Central memory CD8-positive, alpha-beta T cell (primary cell): ENCODE results near the gene ELOVL6.
"Not testable (repeated sequence)": the region's sequence is repeated elsewhere in the genome, so short reads cannot be mapped to it uniquely, and the experiment has no call there.

Source experiments
- ATAC-seq: fragments of 150-1000 bp; cut with Tn5 transposase; replicated peaks from 2 replicates; pipeline ENCODE4 v1.10.0; 2022; ENCODE audit warnings: mild to moderate bottlenecking, moderate FRiP score, moderate number of reproducible peaks; ENCODE audit not compliant: poor library complexity, severe bottlenecking; ENCODE audit errors: extremely low read depth
- DNase-seq, 2 donors: peaks; one replicate each; pipeline ENCODE4 v3.0.0; 2021; ENCODE audit warnings: low spot score in 2 of 2
- H3K27ac Mint-ChIP-seq: one replicate; pipeline ENCODE4 v1.8.0; 2022; ENCODE audit warnings: low read depth, mild to moderate bottlenecking, moderate library complexity, mixed read lengths
- H3K27me3 Mint-ChIP-seq: one replicate; pipeline ENCODE4 v1.8.0; 2022; ENCODE audit warnings: mixed read lengths
- H3K36me3 Mint-ChIP-seq: one replicate; pipeline ENCODE4 v1.8.0; 2022; ENCODE audit warnings: mild to moderate bottlenecking, moderate library complexity, mixed read lengths; ENCODE audit not compliant: insufficient read depth
- H3K4me1 Mint-ChIP-seq: one replicate; pipeline ENCODE4 v1.8.0; 2022; ENCODE audit warnings: mixed read lengths
- H3K4me3 Mint-ChIP-seq: one replicate; pipeline ENCODE4 v1.8.0; 2022; ENCODE audit warnings: mild to moderate bottlenecking, moderate library complexity, mixed read lengths
- H3K9me3 Mint-ChIP-seq: one replicate; pipeline ENCODE4 v1.8.0; 2022; ENCODE audit warnings: mixed read lengths

The ELOVL6 gene

DNA sequence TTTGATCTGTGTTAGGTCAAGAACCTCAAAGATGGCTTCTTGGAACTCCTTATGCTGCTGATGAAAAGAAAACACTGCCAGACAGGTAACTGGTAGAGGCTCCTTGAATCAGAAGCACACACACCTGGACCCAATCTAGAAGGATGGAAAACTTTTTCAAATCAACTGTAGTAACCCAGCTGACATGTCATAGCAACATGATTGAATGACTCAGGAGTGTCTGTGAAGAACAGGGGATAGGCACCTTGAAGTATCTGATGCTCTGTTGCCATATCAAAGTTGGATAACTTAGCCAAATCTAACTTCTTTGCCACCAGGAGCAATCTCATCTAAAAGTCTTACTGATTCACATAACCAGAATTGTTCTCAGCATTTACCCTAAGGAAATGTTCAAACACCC, 98.8 kb downstream of the ELOVL6 start:
- H3K27me3 Mint-ChIP-seq, result no peaks in the 10 kb centered on the region
- peaks cover 2% of the 10 kb centered on the region for H3K36me3 Mint-ChIP-seq
- H3K4me1 Mint-ChIP-seq, result no peaks in the 10 kb centered on the region
- DNase-seq (no peak), ATAC-seq (no peak)
- H3K27ac Mint-ChIP-seq, result no peak overlapping the region
- no peaks in the 10 kb centered on the region for H3K9me3 Mint-ChIP-seq
- no peak overlapping the region for H3K4me3 Mint-ChIP-seq

DNA sequence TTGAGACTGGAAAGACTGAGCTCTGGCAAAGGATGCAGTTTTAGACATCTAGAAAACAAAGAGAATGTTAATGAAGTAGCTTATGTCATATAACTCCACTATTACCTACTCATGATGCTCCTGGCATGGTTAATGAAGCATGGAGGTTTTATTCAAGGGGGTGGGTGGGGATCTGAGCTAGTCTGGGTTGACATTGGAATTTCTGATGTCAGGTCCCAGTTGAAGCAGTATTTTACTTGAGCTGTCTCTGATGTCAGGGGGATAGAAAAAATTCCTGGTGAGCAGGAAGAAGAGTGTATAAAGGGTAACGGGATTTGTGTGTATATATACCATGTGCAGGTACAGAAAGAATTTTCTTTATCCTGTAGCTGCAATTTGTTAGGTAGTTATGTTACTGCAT, 102.0 kb downstream of the ELOVL6 start:
- Mint-ChIP-seq H3K4me3 (no peak overlapping the region), H3K9me3 (no peaks in the 10 kb centered on the region), H3K4me1 (peaks cover 4% of the 10 kb centered on the region), H3K27me3 (no peaks in the 10 kb centered on the region), H3K27ac (no peak overlapping the region), H3K36me3 (no peaks in the 10 kb centered on the region)
- ATAC-seq (no peak), DNase-seq (no peak)

GRCh38 chr4:110092646-110093045, 105.8 kb downstream of the ELOVL6 start:
- Mint-ChIP-seq H3K4me3 (no peak overlapping the region), H3K9me3 (no peaks in the 10 kb centered on the region), H3K4me1 (peaks cover 13% of the 10 kb centered on the region), H3K36me3 (no peaks in the 10 kb centered on the region), H3K27ac (no peak overlapping the region), H3K27me3 (no peaks in the 10 kb centered on the region)
- ATAC-seq (no peak), DNase-seq (no peak)

- Mint-ChIP-seq H3K9me3 (no peaks in the 10 kb centered on the region), H3K4me1 (peaks cover 13% of the 10 kb centered on the region), H3K4me3 (no peak overlapping the region), H3K27me3 (no peaks in the 10 kb centered on the region), H3K27ac (no peak overlapping the region), H3K36me3 (no peaks in the 10 kb centered on the region)
- DNase-seq (no peak), ATAC-seq (no peak)
Measured at GRCh38 chr4:110091434-110092140, 106.8 kb downstream of the ELOVL6 start.

GRCh38 chr4:110088670-110089069, 109.7 kb downstream of the ELOVL6 start:
- Mint-ChIP-seq H3K4me3 (no peak overlapping the region), H3K27ac (no peak overlapping the region), H3K27me3 (no peaks in the 10 kb centered on the region), H3K4me1 (peaks cover 23% of the 10 kb centered on the region), H3K36me3 (no peaks in the 10 kb centered on the region), H3K9me3 (no peaks in the 10 kb centered on the region)
- DNase-seq (no peak), ATAC-seq (no peak)

DNA sequence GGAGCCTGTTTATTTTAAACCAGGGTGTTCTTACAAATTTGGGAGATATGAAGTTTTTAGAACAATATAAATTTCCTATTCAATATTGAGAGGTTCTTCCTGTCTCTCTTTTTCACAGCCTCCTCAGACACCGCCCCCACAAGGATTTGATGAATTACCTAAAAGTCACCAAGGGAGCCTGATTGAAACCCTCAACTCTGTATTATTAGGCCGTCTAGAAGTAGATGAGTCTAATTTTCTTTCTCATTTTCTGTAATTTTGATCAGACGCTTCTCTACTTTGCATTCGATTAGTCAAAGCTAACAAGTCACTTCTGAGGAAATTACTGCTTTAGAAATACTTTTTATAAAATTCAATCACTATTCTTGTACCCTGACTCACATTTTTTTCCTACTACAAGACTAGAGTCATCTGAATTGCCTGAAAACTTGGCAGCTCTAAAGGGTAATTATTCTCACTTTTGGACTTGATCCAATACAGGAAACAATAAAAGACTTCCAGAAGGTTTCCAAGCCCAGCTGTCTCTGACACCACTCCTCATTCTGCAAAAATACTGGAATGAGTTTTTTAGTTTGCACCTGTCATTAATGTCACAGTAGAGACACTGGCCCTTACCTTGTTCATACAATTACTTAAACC, 111.2 kb downstream of the ELOVL6 start:
- H3K4me3 Mint-ChIP-seq, result no peak overlapping the region
- H3K4me1 Mint-ChIP-seq, result peaks cover 23% of the 10 kb centered on the region
- ATAC-seq (no peak), DNase-seq (no peak)
- no peaks in the 10 kb centered on the region for H3K27me3 Mint-ChIP-seq
- no peaks in the 10 kb centered on the region for H3K9me3 Mint-ChIP-seq
- H3K36me3 Mint-ChIP-seq, result peaks cover 3% of the 10 kb centered on the region
- H3K27ac Mint-ChIP-seq, result no peak overlapping the region

DNA sequence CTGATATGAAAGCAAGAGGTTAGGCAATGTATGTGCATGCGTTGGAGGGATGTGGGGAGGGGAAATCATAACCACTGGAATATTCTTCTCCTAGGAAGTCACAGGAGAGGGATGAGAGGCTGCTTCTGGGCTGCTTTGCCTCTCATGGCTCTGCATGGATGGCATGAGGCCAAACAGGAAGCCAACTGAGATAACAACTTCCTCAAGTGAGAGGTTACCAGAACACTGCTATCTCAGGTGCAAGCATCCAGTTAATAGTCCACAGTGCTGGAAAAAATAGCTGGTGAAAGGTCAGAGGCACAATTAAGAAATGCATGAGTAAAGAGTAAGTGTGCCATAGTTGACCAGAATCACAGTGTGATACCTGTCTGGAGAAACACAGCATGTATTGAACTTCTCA, 113.3 kb downstream of the ELOVL6 start:
- no peak for ATAC-seq
- H3K27ac Mint-ChIP-seq, result no peak overlapping the region

DNA sequence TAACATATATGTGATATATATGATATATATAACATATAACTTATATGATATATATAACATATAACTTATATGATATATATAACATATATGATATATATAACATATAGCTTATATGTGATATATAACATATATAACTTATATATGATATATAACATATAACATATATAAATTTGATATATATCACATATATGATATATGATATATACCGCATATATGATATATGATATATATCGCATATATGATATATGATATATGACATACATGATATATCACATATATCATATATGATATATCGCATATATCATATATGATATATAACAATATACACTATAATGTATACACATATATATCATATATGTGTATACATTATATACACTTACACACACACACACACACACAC, 114.3 kb downstream of the ELOVL6 start:
- no peak overlapping the region for H3K27ac Mint-ChIP-seq
- no peaks in the 10 kb centered on the region for H3K9me3 Mint-ChIP-seq
- H3K36me3 Mint-ChIP-seq, result peaks cover 3% of the 10 kb centered on the region
- no peaks in the 10 kb centered on the region for H3K27me3 Mint-ChIP-seq
- H3K4me3 Mint-ChIP-seq, result no peak overlapping the region
- ATAC-seq (no peak), DNase-seq (no peak)
- H3K4me1 Mint-ChIP-seq, result peaks cover 17% of the 10 kb centered on the region

More for the DNA sequence above, 113.3 kb downstream of the ELOVL6 start:
- no peak for DNase-seq
- Mint-ChIP-seq H3K27me3 (no peaks in the 10 kb centered on the region), H3K4me3 (no peak overlapping the region), H3K4me1 (peaks cover 17% of the 10 kb centered on the region), H3K36me3 (peaks cover 3% of the 10 kb centered on the region), H3K9me3 (no peaks in the 10 kb centered on the region)

DNA sequence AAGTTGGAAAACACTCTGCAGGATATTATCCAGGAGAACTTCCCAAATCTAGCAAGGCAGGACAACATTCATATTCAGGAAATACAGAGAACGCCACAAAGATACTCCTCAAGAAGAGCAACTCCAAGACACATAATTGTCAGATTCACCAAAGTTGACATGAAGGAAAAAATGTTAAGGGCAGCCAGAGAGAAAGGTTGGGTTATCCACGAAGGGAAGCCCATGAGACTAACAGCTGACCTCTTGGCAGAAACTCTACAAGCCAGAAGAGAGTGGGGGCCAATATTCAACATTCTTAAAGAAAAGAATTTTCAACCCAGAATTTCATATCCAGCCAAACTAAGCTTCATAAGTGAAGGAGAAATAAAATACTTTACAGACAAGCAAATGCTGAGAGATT, 120.3 kb downstream of the ELOVL6 start:
- DNase-seq, H3K9me3 Mint-ChIP-seq, H3K27ac Mint-ChIP-seq, ATAC-seq, H3K4me3 Mint-ChIP-seq, H3K27me3 Mint-ChIP-seq, H3K36me3 Mint-ChIP-seq, H3K4me1 Mint-ChIP-seq: not testable (repeated sequence)

DNA sequence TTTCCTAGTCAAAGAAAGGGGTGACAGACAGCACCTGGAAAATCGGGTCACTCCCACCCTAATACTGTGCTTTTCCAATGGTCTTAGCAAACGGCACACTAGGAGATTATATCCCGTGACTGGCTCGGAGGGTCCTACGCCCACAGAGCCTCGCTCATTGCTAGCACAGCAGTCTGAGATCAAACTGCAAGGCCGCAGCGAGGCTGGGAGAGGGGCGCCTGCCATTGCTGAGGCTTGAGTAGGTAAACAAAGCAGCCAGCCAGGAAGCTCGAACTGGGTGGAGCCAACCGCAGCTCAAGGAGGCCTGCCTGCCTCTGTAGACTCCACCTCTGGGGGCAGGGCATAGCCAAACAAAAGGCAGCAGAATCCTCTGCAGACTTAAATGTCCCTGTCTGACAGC, 121.6 kb downstream of the ELOVL6 start:
- H3K4me3 Mint-ChIP-seq, H3K27me3 Mint-ChIP-seq, H3K4me1 Mint-ChIP-seq, H3K36me3 Mint-ChIP-seq, H3K27ac Mint-ChIP-seq, DNase-seq, H3K9me3 Mint-ChIP-seq, ATAC-seq: not testable (repeated sequence)

DNA sequence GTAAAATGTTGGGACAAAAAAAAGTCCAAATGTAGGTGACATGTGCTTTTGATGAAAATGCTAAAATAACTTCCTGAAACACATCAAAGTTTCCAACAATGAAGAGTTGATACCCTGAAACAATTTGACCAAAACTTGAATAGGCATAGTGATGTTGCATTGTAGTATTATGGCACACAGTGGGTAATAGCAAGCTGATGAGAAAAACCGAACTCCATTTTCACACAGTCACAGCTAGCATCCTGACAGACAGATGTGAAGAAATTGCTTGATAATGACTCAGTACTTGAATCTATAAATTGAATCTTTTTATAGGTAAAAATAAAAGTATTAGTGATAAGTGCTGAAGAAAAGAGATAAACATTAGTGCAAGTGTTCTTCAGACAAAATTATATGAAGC, 122.5 kb downstream of the ELOVL6 start:
- no peak overlapping the region for H3K27ac Mint-ChIP-seq

GRCh38 chr4:110075083-110075738, 123.2 kb downstream of the ELOVL6 start:
- peaks cover 2% of the 10 kb centered on the region for H3K36me3 Mint-ChIP-seq
- H3K4me3 Mint-ChIP-seq, result no peak overlapping the region
- DNase-seq (no peak), ATAC-seq (no peak)
- H3K27ac Mint-ChIP-seq, result no peak overlapping the region
- H3K4me1 Mint-ChIP-seq, result no peaks in the 10 kb centered on the region
- no peaks in the 10 kb centered on the region for H3K27me3 Mint-ChIP-seq
- no peaks in the 10 kb centered on the region for H3K9me3 Mint-ChIP-seq

More for the DNA sequence above, 122.5 kb downstream of the ELOVL6 start:
- ATAC-seq (no peak), DNase-seq (no peak)
- no peaks in the 10 kb centered on the region for H3K27me3 Mint-ChIP-seq
- H3K4me1 Mint-ChIP-seq, result no peaks in the 10 kb centered on the region
- peaks cover 2% of the 10 kb centered on the region for H3K36me3 Mint-ChIP-seq
- H3K4me3 Mint-ChIP-seq, result no peak overlapping the region
- H3K9me3 Mint-ChIP-seq, result no peaks in the 10 kb centered on the region

- Mint-ChIP-seq H3K27me3 (no peaks in the 10 kb centered on the region), H3K9me3 (no peaks in the 10 kb centered on the region), H3K27ac (no peak overlapping the region), H3K36me3 (peaks cover 2% of the 10 kb centered on the region), H3K4me3 (no peak overlapping the region), H3K4me1 (no peaks in the 10 kb centered on the region)
- no peak for DNase-seq
- no peak for ATAC-seq
Measured at GRCh38 chr4:110074570-110074969, 123.8 kb downstream of the ELOVL6 start.
